Measurements from ENCODE around the gene BMF.
A peak's percentile ranks its signal among the peaks of the same experiment; 100 is the strongest.
"Not testable (repeated sequence)": the region's sequence is repeated elsewhere in the genome, so short reads cannot be mapped to it uniquely, and the experiment has no call there.

The BMF gene, protein sequence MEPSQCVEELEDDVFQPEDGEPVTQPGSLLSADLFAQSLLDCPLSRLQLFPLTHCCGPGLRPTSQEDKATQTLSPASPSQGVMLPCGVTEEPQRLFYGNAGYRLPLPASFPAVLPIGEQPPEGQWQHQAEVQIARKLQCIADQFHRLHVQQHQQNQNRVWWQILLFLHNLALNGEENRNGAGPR
- total RNA-seq: 6.7 to 49.1 (median 12.6) reads per million in 17 experiments

DNA sequence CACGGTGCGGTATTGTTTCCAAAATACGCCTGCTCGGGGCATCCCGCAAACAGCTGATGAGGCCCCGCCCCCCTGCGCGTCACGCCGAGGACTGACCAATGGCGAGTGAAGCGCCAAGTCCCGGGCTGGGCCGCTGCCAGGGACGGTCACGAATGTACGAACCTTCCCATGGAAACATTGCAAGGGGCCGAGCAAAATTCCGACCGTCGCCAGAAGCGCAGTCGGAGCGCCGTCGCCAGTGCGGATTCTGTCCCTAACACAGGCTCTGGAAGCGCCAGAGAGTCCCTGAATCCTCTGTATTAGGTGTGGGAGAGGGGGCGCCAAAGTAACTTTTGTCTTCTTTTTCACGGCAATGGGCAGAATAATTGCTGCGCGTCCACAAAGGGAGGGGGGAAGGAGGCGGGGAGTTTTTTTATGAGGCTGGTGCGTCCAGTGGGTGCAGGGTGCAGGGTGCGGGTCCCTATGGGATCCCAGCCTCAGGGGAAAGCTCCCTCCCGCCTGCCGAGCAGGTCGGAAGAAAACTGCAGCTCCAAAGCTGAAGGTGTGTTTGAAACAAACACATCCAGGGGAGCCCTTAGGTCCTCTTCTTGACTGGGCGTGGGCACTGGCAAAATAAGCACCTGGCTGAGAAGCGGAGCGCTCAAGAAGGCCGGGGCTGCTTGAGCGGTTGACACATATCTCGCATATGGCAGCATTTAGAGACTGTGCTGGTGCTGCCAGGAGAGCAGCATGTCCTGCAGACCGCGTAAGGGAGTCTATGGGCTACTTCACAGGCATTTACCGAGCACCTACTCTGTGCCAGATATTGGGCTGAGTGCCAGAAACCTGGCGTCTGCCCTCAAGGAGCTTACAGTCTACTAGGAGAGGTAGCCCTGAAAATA is at the start of gene BMF:
TSS of gene BMF (minus strand) at position 25 of the 881 bp plus-strand sequence. CDS start 2,793 bp downstream, outside the sequence.
- DNase-seq: peak; percentile 99 to 100 (median 99)

DNA sequence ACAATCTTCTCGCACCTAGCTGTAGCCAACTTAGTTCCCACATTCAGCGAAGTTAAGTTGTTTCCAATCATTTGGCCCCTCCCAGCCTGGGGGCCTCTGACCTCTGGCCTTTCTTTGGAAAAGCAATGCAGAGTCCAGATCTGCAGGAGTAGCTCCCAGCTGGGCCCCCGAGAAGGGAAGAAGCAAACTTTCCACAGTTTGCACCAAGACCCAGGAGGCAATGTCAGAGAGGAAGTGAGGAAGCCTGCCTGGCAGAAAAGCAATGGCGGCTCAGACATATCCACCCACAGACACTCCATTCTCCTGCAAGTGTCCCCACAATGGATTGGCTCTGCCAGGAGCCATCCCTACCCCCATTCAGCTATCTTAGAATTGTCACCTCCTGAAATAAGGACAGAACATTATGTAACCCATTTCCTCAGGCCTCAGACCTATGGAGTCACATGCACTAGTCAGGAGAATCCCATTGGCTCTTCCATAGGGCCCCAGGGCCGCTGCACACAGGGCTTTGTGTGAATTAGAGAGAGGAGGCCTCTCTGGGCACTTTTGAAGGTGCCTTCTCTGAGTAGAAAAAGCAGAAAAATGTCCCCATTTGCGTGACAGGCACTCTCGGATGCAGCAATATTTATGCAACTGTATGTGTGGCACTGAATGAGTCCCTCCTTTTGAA is 49.2 kb upstream of the BMF start:
- peak in 3 of 4 experiments; percentile 43 to 54 (median 46) for DNase-seq

DNA sequence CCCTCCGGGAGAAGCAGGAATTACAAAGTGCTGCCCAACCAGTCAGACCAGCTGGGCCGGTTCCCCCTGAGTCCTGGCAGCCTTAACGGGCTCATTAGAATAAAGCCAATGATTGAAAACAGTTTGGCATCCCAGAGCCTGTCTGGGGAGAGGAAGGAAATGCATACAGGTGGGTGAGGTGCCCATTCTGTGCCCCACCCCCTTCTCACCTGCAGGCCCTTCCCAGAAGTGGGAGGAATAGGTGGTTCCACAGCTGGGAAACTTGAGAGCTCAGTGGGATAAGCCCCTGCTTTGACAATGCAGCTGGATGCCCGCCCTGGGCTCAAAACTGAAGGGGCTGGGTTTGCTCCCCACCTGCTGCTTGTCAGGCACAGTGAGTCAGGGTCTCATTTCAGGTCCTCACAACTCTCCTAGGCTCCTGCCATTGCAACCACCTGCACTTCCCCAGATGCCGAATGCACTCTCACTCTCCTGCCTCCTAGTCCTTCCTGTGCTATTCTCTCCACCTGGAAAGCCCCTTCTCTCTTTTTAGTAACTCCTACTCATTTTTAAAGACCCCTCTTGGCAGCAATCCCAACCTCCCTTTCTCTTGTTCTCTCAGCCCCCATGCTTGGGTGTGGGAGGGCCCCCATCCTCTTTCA is 46.7 kb upstream of the BMF start:
- DNase-seq: peak in 1 of 4 experiments; percentile 18

DNA sequence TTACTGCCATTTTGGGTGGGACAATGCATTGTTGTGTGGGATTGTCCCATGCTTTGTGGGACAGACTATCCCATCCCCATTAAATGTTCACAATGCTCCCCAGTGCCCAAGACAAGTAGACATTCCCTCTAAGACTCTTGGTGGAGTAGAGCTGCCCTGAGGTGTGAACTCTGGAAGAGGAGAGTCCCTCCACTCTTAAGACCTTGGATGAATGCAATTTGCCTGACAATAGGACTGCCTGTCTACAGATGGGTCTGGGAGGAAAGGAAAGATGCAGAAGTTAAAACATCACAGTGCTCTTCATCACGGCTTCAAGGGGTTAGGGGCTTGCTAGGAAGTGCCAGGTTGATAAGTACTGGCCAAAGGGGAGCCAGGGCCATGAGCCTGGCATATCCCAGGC is 46.1 kb upstream of the BMF start:
- DNase-seq: not testable (repeated sequence)

DNA sequence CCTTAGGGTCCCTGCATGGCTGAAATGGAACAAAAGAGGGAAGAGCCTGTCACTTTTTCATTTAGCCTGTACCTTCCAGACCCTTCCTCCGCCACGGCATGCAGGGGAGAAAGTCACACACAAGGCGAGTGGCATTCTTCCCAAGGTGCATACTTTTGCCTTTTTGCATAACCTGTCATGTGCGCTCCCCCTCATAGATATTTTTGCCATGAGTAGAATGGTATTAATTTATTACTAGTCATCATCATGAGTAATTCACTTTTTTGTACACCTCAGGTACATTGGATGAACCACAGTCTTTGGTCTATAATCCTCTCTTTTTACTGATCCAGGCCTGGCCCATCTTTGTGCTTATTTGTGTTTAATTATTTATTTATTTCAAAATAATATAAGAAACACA is 43.3 kb upstream of the BMF start:
- no peak for DNase-seq

DNA sequence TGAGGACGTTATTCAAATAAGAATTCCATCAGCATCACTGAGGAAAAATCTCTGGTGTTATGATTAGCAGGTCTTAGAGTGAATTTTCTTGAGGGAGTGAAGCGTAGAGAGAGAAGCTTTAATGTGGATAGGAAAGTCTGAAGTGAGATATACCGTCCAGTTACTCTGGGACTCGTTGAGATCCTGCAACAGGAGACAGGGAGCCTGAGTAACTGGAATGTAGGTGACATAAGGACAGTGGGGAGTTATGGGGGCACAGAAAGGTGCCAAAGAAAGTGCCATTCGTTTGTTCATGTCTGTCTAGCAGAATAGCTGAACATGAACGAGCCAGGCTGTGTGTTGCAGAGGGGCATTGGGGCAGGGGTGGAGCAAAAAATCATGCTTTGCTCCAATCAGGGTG is 42.8 kb upstream of the BMF start:
- DNase-seq: no peak

DNA sequence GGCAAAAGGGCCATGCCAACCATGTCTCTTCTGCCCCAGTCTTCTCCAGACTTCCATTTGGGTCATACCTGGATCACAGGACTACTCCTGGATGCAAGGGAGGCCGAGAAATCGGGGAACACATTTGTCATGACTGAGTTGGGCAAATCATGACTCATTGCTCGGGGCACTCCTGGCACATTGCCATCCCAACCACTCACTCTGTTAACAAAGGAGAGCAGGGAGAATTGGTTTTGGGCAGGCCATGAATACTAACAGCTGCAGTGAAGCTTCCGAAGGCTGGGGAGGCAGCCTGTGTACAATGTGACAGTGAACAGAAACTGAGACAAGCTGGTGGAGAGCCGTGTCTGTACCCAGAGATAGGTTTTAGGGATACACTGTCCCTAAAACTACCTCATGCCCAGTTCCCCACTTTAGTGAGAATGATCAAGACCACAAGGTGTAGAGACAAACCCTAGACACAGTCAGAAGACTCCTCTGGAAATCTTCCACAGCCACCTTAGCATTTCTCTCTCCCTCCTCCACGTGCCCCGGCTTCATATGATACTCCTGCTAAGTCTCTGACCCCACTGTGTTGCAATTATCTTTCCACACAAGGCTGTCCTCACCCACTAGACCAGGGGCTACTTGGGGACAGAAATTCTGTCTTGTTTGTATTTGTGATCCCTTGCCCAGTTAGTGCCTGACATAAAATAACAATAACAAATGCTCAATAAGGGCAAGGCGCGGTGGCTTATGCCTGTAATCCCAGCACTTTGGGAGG is 41.7 kb upstream of the BMF start:
- DNase-seq: peak; percentile 67 to 77 (median 75)

DNA sequence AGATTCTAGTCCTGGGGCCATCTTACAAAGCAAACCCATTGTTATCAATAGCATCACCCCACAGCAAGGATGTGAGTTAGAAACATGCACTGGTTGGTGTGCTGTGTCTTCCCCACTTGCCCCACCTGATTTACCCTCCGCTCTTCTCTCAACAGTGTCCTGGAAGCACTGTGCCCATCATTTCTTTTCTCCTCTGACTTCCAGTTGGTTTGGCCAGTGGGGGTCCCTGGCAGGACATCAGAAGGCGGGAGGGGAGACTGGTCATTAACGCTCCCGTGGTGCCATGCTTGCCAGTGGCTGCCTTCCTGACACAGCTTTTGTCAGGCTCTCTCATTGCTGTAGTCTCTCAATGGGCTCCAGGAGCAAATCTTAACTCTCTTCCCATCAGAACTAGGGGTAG is 40.7 kb upstream of the BMF start:
- no peak for DNase-seq

DNA sequence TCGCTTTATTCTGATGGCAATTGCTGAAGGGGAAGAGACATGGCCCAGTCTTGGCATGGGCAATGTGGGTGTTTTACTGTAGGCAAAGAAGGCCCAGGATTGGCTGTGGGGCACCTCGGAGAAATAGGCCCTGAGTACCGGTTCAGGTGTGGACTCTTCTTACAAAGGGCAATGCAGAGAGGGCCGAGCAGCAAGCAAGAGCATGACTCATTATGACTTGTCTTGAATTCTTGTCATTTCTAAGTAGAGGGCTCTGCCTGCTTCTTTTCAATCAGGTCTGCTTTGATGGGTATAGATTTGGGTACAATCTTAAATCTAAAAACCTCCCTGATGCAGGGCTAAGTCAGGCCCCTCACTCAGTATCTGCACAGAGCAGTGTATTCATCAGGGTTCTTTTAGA is 37.4 kb upstream of the BMF start:
- no peak for DNase-seq

DNA sequence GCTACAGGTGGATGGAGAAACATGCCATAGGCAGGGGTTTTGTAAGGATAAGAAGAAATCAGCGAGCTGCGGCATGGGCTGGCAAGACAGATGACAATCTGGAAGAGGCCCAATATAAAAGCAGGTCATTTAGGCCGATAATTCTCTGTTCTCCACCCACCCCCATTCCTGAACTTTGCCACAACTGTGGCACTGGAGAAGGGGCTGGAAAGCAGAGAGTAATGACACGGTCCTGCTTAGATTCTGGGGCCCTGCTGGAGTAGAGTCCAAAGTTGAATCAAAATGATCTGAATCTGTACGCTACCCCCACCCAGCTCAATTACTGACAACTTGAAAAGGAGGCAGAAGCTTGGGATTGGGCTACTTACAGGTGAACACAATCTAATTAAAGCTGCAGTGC is 33.7 kb upstream of the BMF start:
- no peak for DNase-seq

DNA sequence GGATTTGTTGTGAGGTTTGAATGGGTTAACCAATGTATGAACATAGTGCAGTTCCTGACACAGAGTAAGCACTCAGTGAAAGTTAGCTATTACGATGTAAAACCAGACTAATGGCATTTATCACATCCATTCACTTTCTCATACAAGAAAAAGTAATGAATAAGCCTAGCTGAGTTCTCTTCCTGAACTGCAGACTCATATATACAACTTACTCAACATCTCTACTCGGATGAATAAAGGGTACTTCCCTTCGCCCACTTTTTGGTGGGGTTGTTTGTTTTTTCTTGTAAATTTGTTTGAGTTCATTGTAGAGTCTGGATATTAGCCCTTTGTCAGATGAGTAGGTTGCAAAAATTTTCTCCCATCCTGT is 29.5 kb upstream of the BMF start:
- not testable (repeated sequence) for DNase-seq

DNA sequence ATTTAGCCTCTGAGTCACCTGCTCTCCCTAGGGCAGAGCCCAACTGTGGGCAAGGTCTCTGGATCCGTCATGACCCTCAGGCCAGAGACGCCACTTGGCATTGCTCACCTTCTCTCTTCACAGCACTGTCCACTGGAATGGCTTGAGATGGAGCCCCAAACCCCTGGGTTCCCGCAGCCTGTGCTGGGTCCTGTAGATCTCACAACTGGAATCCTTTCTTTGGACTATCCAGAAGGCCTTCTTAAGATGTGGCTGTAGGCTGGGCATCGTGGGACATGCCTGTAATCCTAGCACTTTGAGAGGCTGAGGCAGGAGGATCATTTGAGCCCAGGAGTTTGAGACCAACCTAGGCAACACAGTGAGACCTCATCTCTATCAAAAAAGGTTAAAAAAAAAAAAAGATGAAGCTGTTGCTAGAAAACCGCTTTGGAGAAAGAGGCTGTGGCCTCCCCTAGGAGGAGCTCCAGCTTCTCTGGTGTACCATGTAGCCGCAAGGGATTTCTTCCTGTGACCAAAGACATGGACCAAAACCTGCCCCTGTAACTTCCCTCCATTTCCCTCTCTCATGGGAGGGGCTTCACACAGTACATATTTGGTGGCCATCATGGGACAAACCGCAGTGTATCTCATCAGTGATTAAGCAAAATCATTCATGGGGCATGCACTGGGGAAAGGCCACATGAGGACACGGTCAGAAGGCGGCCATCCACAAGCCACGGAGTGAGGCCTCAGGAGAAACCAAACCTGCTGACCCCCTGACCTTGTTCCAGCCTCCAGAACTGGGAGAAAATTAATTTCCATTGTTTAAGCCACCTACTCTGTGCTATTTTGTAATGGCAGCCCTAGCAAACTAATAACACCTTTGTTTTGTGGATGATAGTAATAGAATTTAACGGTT is 28.9 kb upstream of the BMF start:
- no peak for DNase-seq

DNA sequence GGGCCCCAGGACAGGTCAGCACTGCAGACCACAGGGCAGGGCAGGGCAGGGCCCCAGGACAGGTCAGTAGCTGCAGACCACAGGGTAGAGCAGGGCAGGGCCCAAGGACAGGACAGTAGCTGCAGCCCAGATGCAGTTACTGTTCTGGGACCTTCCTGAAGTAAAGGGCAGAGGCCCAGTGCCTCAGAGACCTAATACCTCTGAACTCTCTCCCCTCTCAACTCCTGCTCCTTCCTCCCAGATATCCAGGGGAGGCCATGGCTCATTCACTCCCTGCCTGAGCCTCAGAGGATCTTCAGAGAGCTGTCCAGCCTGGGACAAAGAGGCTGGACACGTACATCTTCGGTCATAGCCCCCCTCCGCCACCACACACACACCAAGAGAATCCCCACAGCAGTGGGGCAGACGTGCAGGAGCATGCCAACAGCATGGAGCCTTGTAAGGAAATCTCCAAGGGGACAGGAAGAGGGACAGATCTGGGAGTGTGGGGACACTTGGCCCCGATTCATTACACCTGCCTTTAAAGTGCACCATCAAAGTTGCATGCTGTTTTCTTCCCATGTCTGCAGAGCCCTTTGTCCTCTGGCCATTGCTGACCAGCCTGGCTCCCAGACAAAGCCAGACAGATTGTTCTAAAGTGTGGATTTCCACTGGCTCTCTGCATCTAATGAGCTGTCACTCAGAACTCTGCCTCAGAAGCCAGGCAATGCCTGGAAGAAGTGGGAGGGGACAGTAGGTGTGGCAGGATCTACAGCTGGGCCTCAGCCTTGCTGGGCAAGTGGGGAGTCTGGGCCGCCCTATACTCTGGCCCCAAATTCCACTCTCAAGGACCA is 28.0 kb upstream of the BMF start:
- DNase-seq: no peak

DNA sequence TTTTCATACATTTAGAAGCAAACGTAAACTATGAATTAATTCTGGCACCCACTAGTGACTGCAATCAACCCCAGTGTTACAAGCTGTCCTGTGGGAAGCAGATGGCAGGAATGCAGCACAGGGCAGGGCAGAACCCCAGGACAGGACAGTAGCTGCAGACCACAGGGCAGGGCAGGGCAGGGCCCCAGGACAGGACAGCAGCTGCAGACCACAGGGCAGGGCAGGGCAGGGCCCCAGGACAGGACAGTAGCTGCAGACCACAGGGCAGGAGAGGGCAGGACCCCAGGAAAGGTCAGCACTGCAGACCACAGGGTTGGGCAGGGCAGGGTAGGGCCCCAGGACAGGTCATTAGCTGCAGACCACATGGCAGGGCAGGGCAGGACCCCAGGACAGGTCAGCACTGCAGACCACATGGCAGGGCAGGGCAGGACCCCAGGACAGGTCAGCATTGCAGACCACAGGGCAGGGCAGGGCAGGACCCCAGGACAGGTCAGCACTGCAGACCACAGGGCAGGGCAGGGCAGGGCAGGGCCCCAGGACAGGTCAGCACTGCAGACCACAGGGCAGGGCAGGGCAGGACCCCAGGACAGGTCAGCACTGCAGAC is 27.3 kb upstream of the BMF start:
- DNase-seq: not testable (repeated sequence)

DNA sequence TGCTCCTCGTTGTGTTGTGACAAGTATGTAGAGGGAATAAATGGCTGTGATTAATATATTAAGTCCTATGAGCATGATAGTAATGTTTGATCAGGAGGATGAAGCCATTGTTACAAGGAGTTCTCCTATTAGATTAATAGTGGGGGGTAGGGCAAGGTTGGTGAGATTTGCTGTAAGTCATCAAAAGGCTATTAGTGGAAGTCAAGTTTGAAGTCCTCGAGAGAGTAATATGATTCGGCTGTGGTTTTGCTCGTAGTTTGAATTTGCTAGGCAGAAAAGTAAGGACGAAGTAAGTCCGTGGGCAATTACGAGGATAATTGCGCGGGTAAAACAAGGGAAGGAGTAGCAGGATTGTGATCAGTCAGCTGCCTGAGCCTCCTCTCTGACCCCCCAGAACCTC is 26.2 kb upstream of the BMF start:
- no peak for DNase-seq

DNA sequence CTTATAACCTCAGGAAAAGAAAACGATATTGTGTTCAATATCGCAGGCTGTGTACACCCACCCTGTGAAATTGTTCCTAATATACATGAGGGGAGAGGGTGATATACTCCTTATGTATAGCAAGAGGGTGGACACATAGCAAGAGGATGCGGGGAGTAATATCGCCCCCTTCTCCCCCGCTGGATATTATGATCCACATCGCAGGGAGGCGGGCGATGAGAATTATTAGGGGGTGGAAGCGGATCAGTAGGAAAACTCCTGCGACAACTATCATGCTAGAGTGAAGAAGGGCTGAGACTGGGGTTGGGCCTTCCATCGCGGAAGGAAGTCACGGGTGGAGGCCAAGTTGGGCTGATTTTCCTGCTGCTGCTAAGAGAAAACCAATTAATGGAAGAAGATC is 24.9 kb upstream of the BMF start:
- no peak for DNase-seq

DNA sequence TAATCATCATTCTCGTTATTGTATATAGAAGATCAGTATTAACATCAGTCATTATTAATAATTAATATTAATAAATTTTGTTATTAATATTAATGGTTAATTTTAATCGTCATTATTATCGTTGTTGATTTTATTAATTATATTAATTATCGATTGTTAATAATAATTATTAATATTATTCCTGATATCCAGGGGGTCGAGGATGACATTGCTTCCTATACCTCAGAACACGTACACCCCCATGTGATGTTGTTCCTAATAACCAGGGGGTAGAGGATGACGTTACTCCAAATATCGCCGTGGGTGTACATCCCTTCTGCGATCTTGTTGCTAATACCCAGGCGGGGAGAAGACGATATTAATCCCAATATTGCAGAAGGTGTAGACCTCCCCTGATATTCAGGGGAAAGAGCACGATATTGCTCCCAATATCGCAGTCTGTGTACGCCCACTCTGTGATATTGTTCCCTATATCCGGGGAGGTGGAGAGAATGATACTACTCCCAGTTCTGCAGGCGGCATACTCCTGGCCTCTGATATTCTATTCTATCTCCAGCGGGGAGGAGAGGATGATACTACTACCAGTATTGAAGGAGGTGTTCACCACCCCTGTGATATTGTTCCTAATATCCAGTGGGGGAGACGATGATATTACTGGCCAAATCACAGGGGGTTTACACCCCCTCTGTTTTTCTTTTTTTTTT is 22.3 kb upstream of the BMF start:
- DNase-seq: peak in 1 of 4 experiments; percentile 22

DNA sequence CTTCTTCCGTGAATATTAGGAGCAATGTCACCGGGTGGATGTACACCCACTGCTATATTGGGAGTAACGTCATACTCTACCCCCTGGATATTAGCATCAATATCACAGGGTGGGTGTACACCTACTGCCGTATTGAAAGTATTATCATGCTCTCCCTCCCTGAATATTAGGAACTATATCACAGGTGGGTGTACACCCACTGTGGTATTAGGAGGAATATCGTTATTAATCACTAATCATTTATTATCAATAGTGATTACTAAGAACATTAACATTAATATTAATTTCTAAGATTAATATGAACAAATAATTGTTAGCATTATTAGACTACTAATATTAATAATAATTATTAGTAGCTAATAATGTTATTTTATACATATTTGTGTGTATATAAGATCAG is 21.4 kb upstream of the BMF start:
- DNase-seq: no peak
